CD4-positive, CD25-positive, alpha-beta regulatory T cell (primary cell): ENCODE results near the gene MORN1. TPM values are rescaled to one million over a fixed set of nuclear protein-coding genes. Genes with fewer than 3 reads are reported as not detected.
A peak's percentile ranks its signal among the peaks of the same experiment; 100 is the strongest.

Experiments
- ATAC-seq, 2 donors: fragments of 150-1000 bp; cut with Tn5 transposase; one replicate each; pipeline ENCODE4 v1.10.0; 2021; ENCODE audit warnings: low read depth in 2 of 2, moderate number of reproducible peaks in 2 of 2, moderate library complexity in 1 of 2
- DNase-seq, 3 donors: peaks; one replicate each; pipeline versions ENCODE4 v3.0.0 to v3.0.0-alpha.2; 2012 to 2022; ENCODE audit warnings: mixed read lengths in 1 of 3
- H3K27ac ChIP-seq: one replicate; pipeline ENCODE4 v1.7.0; 2013; ENCODE audit warnings: mild to moderate bottlenecking, low read length; ENCODE audit not compliant: insufficient read depth, poor library complexity, severe bottlenecking
- H3K27me3 ChIP-seq: one replicate; pipeline ENCODE4 v1.7.0; 2013; ENCODE audit warnings: low read length; ENCODE audit not compliant: control insufficient read depth, insufficient read depth
- H3K36me3 ChIP-seq: one replicate; pipeline ENCODE4 v1.7.0; 2013; ENCODE audit warnings: mild to moderate bottlenecking, low read length, moderate library complexity; ENCODE audit not compliant: control insufficient read depth, insufficient read depth
- H3K4me1 ChIP-seq: 2 replicates; pipeline ENCODE4 v1.7.0; 2013; ENCODE audit warnings: mild to moderate bottlenecking, low read length; ENCODE audit not compliant: insufficient read depth, control insufficient read depth, poor library complexity, severe bottlenecking
- H3K4me3 ChIP-seq: one replicate; pipeline ENCODE4 v1.7.0; 2013; ENCODE audit warnings: low read depth, mild to moderate bottlenecking, low read length, moderate library complexity
- H3K9me3 ChIP-seq, 2 experiments: 1 replicate in 1 of 2; 2 replicates in 1 of 2; pipeline ENCODE4 v1.7.0; 2013; ENCODE audit warnings: low read length in 2 of 2, mild to moderate bottlenecking in 1 of 2, moderate library complexity in 1 of 2; ENCODE audit not compliant: control insufficient read depth in 2 of 2
- H3K27ac Mint-ChIP-seq, 3 donors: one replicate each; pipeline ENCODE4 v1.8.0; 2020 to 2022; ENCODE audit warnings: mild to moderate bottlenecking in 3 of 3, mixed read lengths in 3 of 3, moderate library complexity in 2 of 3
- H3K27me3 Mint-ChIP-seq: one replicate; pipeline ENCODE4 v1.8.0; 2022; ENCODE audit warnings: mild to moderate bottlenecking, mixed read lengths
- H3K36me3 Mint-ChIP-seq: one replicate; pipeline ENCODE4 v1.8.0; 2020; ENCODE audit warnings: mixed read lengths
- H3K4me1 Mint-ChIP-seq, 4 donors: one replicate each; pipeline ENCODE4 v1.8.0; 2020 to 2022; ENCODE audit warnings: mixed read lengths in 4 of 4, mild to moderate bottlenecking in 1 of 4
- H3K4me3 Mint-ChIP-seq, 4 donors: one replicate each; pipeline ENCODE4 v1.8.0; 2020 to 2022; ENCODE audit warnings: mild to moderate bottlenecking in 4 of 4, mixed read lengths in 4 of 4, moderate library complexity in 3 of 4
- H3K9me3 Mint-ChIP-seq, 7 donors: one replicate each; pipeline ENCODE4 v1.8.0; 2020 to 2022; ENCODE audit warnings: mixed read lengths in 7 of 7, mild to moderate bottlenecking in 3 of 7, moderate library complexity in 2 of 7
- polyA plus RNA-seq, 4 donors: library from polyadenylated mRNA; unstranded; fragments of 300-500 nt; fragmentation: Illumina TruSeq; gene quantifications; one replicate each; pipeline ENCODE4 v1.2.3, GENCODE V29; 2021
- total RNA-seq: library from RNA; stranded (reverse); gene quantifications from one replicate; pipeline ENCODE4 v1.2.3, GENCODE V29; 2022

Gene MORN1
- total and polyA plus RNA-seq, 5 donors from 2014 or later, result 1.3 to 7.3 (median 2.4) TPM

GRCh38 chr1:2352341-2352896, 38.9 kb downstream of the MORN1 start:
- H3K36me3 Mint-ChIP-seq, result no peaks in the 10 kb centered on the region
- Histone ChIP-seq H3K36me3 (no peaks in the 10 kb centered on the region), H3K4me1 (no peaks in the 10 kb centered on the region), H3K4me3 (no peak overlapping the region), H3K27ac (no peak overlapping the region), H3K27me3 (no peaks in the 10 kb centered on the region), H3K9me3 (no peaks in the 10 kb centered on the region)
- no peak for ATAC-seq
- DNase-seq, result no peak
- H3K9me3 Mint-ChIP-seq, result no peaks in the 10 kb centered on the region
- no peak overlapping the region for H3K4me3 Mint-ChIP-seq
- peaks cover 5% of the 10 kb centered on the region for H3K27me3 Mint-ChIP-seq
- no peaks in the 10 kb centered on the region for H3K4me1 Mint-ChIP-seq
- H3K27ac Mint-ChIP-seq, result peak overlapping the region in 1 of 3 donors; percentile 42

GRCh38 chr1:2351723-2352122, 39.6 kb downstream of the MORN1 start:
- ATAC-seq, result no peak
- Histone ChIP-seq H3K4me3 (no peak overlapping the region), H3K36me3 (no peaks in the 10 kb centered on the region), H3K4me1 (no peaks in the 10 kb centered on the region), H3K27ac (no peak overlapping the region), H3K27me3 (no peaks in the 10 kb centered on the region), H3K9me3 (no peaks in the 10 kb centered on the region)
- no peaks in the 10 kb centered on the region for H3K36me3 Mint-ChIP-seq
- peaks cover 5% of the 10 kb centered on the region for H3K27me3 Mint-ChIP-seq
- no peak for DNase-seq
- no peaks in the 10 kb centered on the region for H3K4me1 Mint-ChIP-seq
- no peak overlapping the region for H3K27ac Mint-ChIP-seq
- no peak overlapping the region for H3K4me3 Mint-ChIP-seq
- H3K9me3 Mint-ChIP-seq, result no peaks in the 10 kb centered on the region

- H3K9me3 ChIP-seq, result no peaks in the 10 kb centered on the region
- no peak for ATAC-seq
- no peaks in the 10 kb centered on the region for H3K36me3 ChIP-seq
- DNase-seq, result no peak
- H3K4me1 Mint-ChIP-seq, result no peaks in the 10 kb centered on the region
- H3K4me1 ChIP-seq, result no peaks in the 10 kb centered on the region
- peaks cover 5% of the 10 kb centered on the region for H3K27me3 Mint-ChIP-seq
- H3K27ac Mint-ChIP-seq, result no peak overlapping the region
- H3K27me3 ChIP-seq, result no peaks in the 10 kb centered on the region
- H3K36me3 Mint-ChIP-seq, result no peaks in the 10 kb centered on the region
- H3K9me3 Mint-ChIP-seq, result no peaks in the 10 kb centered on the region
- no peak overlapping the region for H3K4me3 ChIP-seq
- no peak overlapping the region for H3K27ac ChIP-seq
- no peak overlapping the region for H3K4me3 Mint-ChIP-seq
Measured at GRCh38 chr1:2350911-2351655, 40.3 kb downstream of the MORN1 start.

- no peaks in the 10 kb centered on the region for H3K36me3 ChIP-seq
- no peaks in the 10 kb centered on the region for H3K9me3 Mint-ChIP-seq
- H3K4me1 Mint-ChIP-seq, result no peaks in the 10 kb centered on the region
- DNase-seq, result no peak
- no peak for ATAC-seq
- H3K4me3 ChIP-seq, result no peak overlapping the region
- H3K4me1 ChIP-seq, result no peaks in the 10 kb centered on the region
- H3K36me3 Mint-ChIP-seq, result no peaks in the 10 kb centered on the region
- H3K27ac ChIP-seq, result no peak overlapping the region
- H3K27ac Mint-ChIP-seq, result no peak overlapping the region
- no peak overlapping the region for H3K4me3 Mint-ChIP-seq
- H3K27me3 ChIP-seq, result no peaks in the 10 kb centered on the region
- no peaks in the 10 kb centered on the region for H3K9me3 ChIP-seq
- peaks cover 5% of the 10 kb centered on the region for H3K27me3 Mint-ChIP-seq
Measured at GRCh38 chr1:2350501-2350900, 40.9 kb downstream of the MORN1 start.

- Mint-ChIP-seq H3K4me1 (no peaks in the 10 kb centered on the region), H3K9me3 (no peaks in the 10 kb centered on the region), H3K27me3 (peaks cover 5% of the 10 kb centered on the region), H3K36me3 (no peaks in the 10 kb centered on the region), H3K27ac (no peak overlapping the region), H3K4me3 (no peak overlapping the region)
- no peaks in the 10 kb centered on the region for H3K4me1 ChIP-seq
- no peak overlapping the region for H3K4me3 ChIP-seq
- H3K27me3 ChIP-seq, result no peaks in the 10 kb centered on the region
- DNase-seq (no peak), ATAC-seq (no peak)
- no peak overlapping the region for H3K27ac ChIP-seq
- no peaks in the 10 kb centered on the region for H3K9me3 ChIP-seq
- H3K36me3 ChIP-seq, result no peaks in the 10 kb centered on the region
Measured at GRCh38 chr1:2349806-2350205, 41.5 kb downstream of the MORN1 start.

- ATAC-seq, result no peak
- Mint-ChIP-seq H3K36me3 (no peaks in the 10 kb centered on the region), H3K27ac (no peak overlapping the region), H3K4me1 (no peaks in the 10 kb centered on the region), H3K4me3 (no peak overlapping the region), H3K9me3 (no peaks in the 10 kb centered on the region), H3K27me3 (peaks cover 5% of the 10 kb centered on the region)
- Histone ChIP-seq H3K27ac (no peak overlapping the region), H3K4me3 (no peak overlapping the region), H3K36me3 (no peaks in the 10 kb centered on the region), H3K27me3 (no peaks in the 10 kb centered on the region), H3K9me3 (no peaks in the 10 kb centered on the region), H3K4me1 (no peaks in the 10 kb centered on the region)
- DNase-seq, result no peak
Measured at GRCh38 chr1:2348346-2349325, 42.7 kb downstream of the MORN1 start.

GRCh38 chr1:2347896-2348295, 43.5 kb downstream of the MORN1 start:
- H3K4me1 ChIP-seq, result no peaks in the 10 kb centered on the region
- H3K9me3 Mint-ChIP-seq, result no peaks in the 10 kb centered on the region
- H3K27ac Mint-ChIP-seq, result no peak overlapping the region
- H3K27me3 Mint-ChIP-seq, result peaks cover 5% of the 10 kb centered on the region
- H3K27ac ChIP-seq, result no peak overlapping the region
- ATAC-seq (no peak), DNase-seq (no peak)
- H3K4me3 ChIP-seq, result no peak overlapping the region
- H3K36me3 ChIP-seq, result no peaks in the 10 kb centered on the region
- no peak overlapping the region for H3K4me3 Mint-ChIP-seq
- no peaks in the 10 kb centered on the region for H3K9me3 ChIP-seq
- H3K4me1 Mint-ChIP-seq, result no peaks in the 10 kb centered on the region
- no peaks in the 10 kb centered on the region for H3K27me3 ChIP-seq
- H3K36me3 Mint-ChIP-seq, result no peaks in the 10 kb centered on the region
